Tibial nerve (tissue), 3 donors: ENCODE data around the gene KANSL1L.

Experiments
- CTCF ChIP-seq, 5 experiments: fragments of 200-600 bp in 3 of 5; fragments of 450-650 bp in 2 of 5; sonication (generic) in 3 of 5; IDR thresholded peaks; one replicate each; pipeline ENCODE4 v1.5.1; 2016 to 2019; ENCODE audit warnings: antibody characterized with exemption in 5 of 5, mild to moderate bottlenecking in 3 of 5, moderate library complexity in 2 of 5
- POLR2A ChIP-seq, 2 donors: fragments of 450-650 bp; IDR thresholded peaks; one replicate each; pipeline ENCODE4 v1.6.1; 2017; ENCODE audit warnings: antibody characterized with exemption in 2 of 2, mild to moderate bottlenecking in 2 of 2, moderate library complexity in 2 of 2

GRCh38 chr2:210020138-210020537 lies 151.1 kb downstream of the KANSL1L start:
- no peak for TF ChIP-seq CTCF (IDR thresholded peaks at IDR 0.05)
- TF ChIP-seq POLR2A (IDR thresholded peaks at IDR 0.05): no peak
